EH (cell line): Measurements from ENCODE around the gene ACAA1.
A peak's percentile ranks its signal among the peaks of the same experiment; 100 is the strongest.

Experiments
- DNase-seq: peaks from one replicate; pipeline ENCODE4 v3.0.0-alpha.2; 2015; ENCODE audit warnings: low read depth

ACAA1 gene

GRCh38 chr3:38154033-38154494 is 17.1 kb upstream of the ACAA1 start:
- peak; percentile 66 for DNase-seq

GRCh38 chr3:38153221-38153620 is 16.3 kb upstream of the ACAA1 start:
- no peak for DNase-seq

- DNase-seq, result no peak
Observed at GRCh38 chr3:38152609-38153008, 15.7 kb upstream of the ACAA1 start.

GRCh38 chr3:38151667-38152265 is 14.8 kb upstream of the ACAA1 start:
- DNase-seq, result no peak

GRCh38 chr3:38150780-38151528 is 14.0 kb upstream of the ACAA1 start:
- no peak for DNase-seq

GRCh38 chr3:38149708-38150107 is 12.8 kb upstream of the ACAA1 start:
- DNase-seq, result no peak

- DNase-seq, result no peak
Observed at GRCh38 chr3:38148311-38148882, 11.5 kb upstream of the ACAA1 start.

- no peak for DNase-seq
Observed at GRCh38 chr3:38147421-38147820, 10.5 kb upstream of the ACAA1 start.

GRCh38 chr3:38146504-38146903 is 9.6 kb upstream of the ACAA1 start:
- DNase-seq, result no peak

GRCh38 chr3:38143511-38143910 is 6.6 kb upstream of the ACAA1 start:
- no peak for DNase-seq

- DNase-seq, result no peak
Observed at GRCh38 chr3:38142959-38143358, 6.0 kb upstream of the ACAA1 start.

GRCh38 chr3:38141952-38142273 is 5.0 kb upstream of the ACAA1 start:
- DNase-seq, result no peak

- no peak for DNase-seq
Observed at GRCh38 chr3:38141173-38141951, 4.4 kb upstream of the ACAA1 start.

- no peak for DNase-seq
Observed at GRCh38 chr3:38140326-38141172, 3.6 kb upstream of the ACAA1 start.

- DNase-seq, result no peak
Observed at GRCh38 chr3:38139652-38140051, 2.7 kb upstream of the ACAA1 start.

GRCh38 chr3:38139191-38139590 is 2.3 kb upstream of the ACAA1 start:
- no peak for DNase-seq

GRCh38 chr3:38138349-38139190 is 1.6 kb upstream of the ACAA1 start, which contains the start of gene MYD88:
Gene MYD88 (plus strand): TSS chr3:38138661. CDS start chr3:38138701, 40 bp downstream.
- DNase-seq, result peak; percentile 73

GRCh38 chr3:38137615-38138348 is 855 bp upstream of the ACAA1 start:
- no peak for DNase-seq

GRCh38 chr3:38136393-38136776 is 542 bp downstream of the ACAA1 start:
- peak; percentile 45 for DNase-seq

- peak; percentile 32 for DNase-seq
Observed at GRCh38 chr3:38135621-38136277, 1.2 kb downstream of the ACAA1 start.
